ENCODE data around the gene EIF4E3. TPM values are rescaled to one million over a fixed set of nuclear protein-coding genes. Genes with fewer than 3 reads are reported as not detected.

Gene EIF4E3
- total and polyA plus RNA-seq, 10 of the 15 experiments (the other 5 are each of a cell fraction or from before 2014, with no cell fraction given), result 0.05 to 0.38 (median 0.16) TPM; not detected in 1

- in situ Hi-C loops (cut with MboI) (no loop called here), intact Hi-C loops (cut with micrococcal nuclease; ENCODE audit: unreplicated experiment) (no loop called here)
- Histone ChIP-seq H3K27me3 (replicated peaks in 1 of 2; ENCODE audit: control insufficient read depth in 2 of 2, insufficient read depth in 2 of 2, low read length in 1 of 2) (peaks cover 9 to 12% of the 10 kb centered on the region in 2 experiments), H3K4me3 (no peak overlapping the region), H4K20me1 (ENCODE audit: control insufficient read depth, insufficient read depth) (no peaks in the 10 kb centered on the region), H3K4me2 (ENCODE audit: control insufficient read depth, insufficient read depth) (no peak overlapping the region), H3K36me3 (ENCODE audit: control insufficient read depth in 2 of 2, insufficient read depth in 2 of 2, low read length in 1 of 2) (no peaks in the 10 kb centered on the region), H3K27ac (ENCODE audit: control insufficient read depth, insufficient read depth) (no peak overlapping the region), H3K9ac (ENCODE audit: control insufficient read depth, insufficient read depth, low read length) (no peak overlapping the region), H2AFZ (ENCODE audit: control insufficient read depth, low read depth, low read length) (no peak overlapping the region), H3K9me3 (replicated peaks; ENCODE audit: control insufficient read depth, insufficient read depth, low read length) (no peaks in the 10 kb centered on the region; the same call in 2 of the 3 replicates), H3K79me2 (ENCODE audit: control insufficient read depth, insufficient read depth, low read length) (no peaks in the 10 kb centered on the region), H3K4me1 (ENCODE audit: control insufficient read depth, insufficient read depth, low read length) (peaks cover 10% of the 10 kb centered on the region)
- DNase-seq (ENCODE audit: low read depth, low spot score) (no peak), ATAC-seq (no peak), FAIRE-seq (no peak)
- no TSS peak for BruUV-seq (replicated peaks)
- WGBS (ENCODE audit: insufficient coverage, insufficient replicate concordance, low lambda C conversion rate, missing lambda C conversion rate), result 37% methylated on average over 7 of the region's 7 CpGs
- no peak for TF ChIP-seq MLLT1 (IDR thresholded peaks at IDR 0.05)
- no peak for TF ChIP-seq NRF1 (conservative IDR thresholded peaks at IDR 0.05; ENCODE audit: low read depth, low read length)
- TF ChIP-seq STAT3 (IDR thresholded peaks at IDR 0.05; ENCODE audit: low read depth, low read length), result no peak
- no peak for TF ChIP-seq RELA (IDR thresholded peaks at IDR 0.05; ENCODE audit: borderline replicate concordance, partially characterized antibody)
- TF ChIP-seq SIX5 (IDR thresholded peaks at IDR 0.05; ENCODE audit: low read depth, low read length, severe bottlenecking), result no peak
- TF ChIP-seq CHD1 (IDR thresholded peaks at IDR 0.05; ENCODE audit: low read depth, low read length), result no peak
- TF ChIP-seq HDAC6 (IDR thresholded peaks at IDR 0.05; ENCODE audit: unreplicated experiment), result no peak
- TF ChIP-seq ZBTB33 (IDR thresholded peaks at IDR 0.05), result no peak
- ChIA-PET RAD21 (ENCODE audit: unreplicated experiment) (no interaction called here), SMC1A (ENCODE audit: uncharacterized antibody, unreplicated experiment) (no interaction called here), POLR2A (no interaction called here), CTCF (interaction anchor here (1.0 kb wide), 1 partner anchor 9 kb away, joined by 5 read pairs; no protein-coding TSS in a partner anchor)
Observed at GRCh38 chr3:71721002-71721401, 4.2 kb downstream of the EIF4E3 start.

Data from GM12878 (cell line).